DMS153 treated with DMSO at 0.1 percent for 48 hours (cell line): ENCODE data around the gene C18orf63.

ENCODE experiments used
- DNase-seq: peaks from one replicate; lab custom pipeline; 2025; ENCODE audit not compliant: unreplicated experiment; lab: John Stamatoyannopoulos, UW

The C18orf63 gene

GRCh38 chr18:74402806-74403433, 87.3 kb downstream of the C18orf63 start:
- no peak for DNase-seq

GRCh38 chr18:74407888-74408287, 92.2 kb downstream of the C18orf63 start:
- no peak for DNase-seq
